RWPE2 (cell line): ENCODE results near the gene SETD4.

Source experiments
- ATAC-seq: fragments of 200-7000 bp; cut with Tn5 transposase; 3 replicates; pipeline ENCODE4 v1.9.1; 2021; ENCODE audit warnings: low read depth
- DNase-seq: peaks from one replicate; pipeline ENCODE4 v3.0.0-alpha.2; 2020; ENCODE audit warnings: low spot score
- H3K27ac ChIP-seq: fragments of 450-650 bp; 2 replicates; pipeline ENCODE4 v1.5.1; 2017; ENCODE audit warnings: mild to moderate bottlenecking; ENCODE audit not compliant: poor library complexity, severe bottlenecking
- H3K27me3 ChIP-seq: fragments of 250-450 bp; sonication (Bioruptor Pico); 2 replicates; pipeline ENCODE4 v1.5.1; 2021; ENCODE audit warnings: mild to moderate bottlenecking, moderate library complexity; ENCODE audit not compliant: insufficient read depth, poor library complexity, severe bottlenecking
- H3K36me3 ChIP-seq: fragments of 250-450 bp; sonication (Bioruptor Pico); 2 replicates; pipeline ENCODE4 v1.5.1; 2020; ENCODE audit warnings: low read depth, mild to moderate bottlenecking, moderate library complexity
- H3K4me1 ChIP-seq: fragments of 250-450 bp; sonication (Bioruptor Pico); 2 replicates; pipeline ENCODE4 v1.5.1; 2021; ENCODE audit warnings: mild to moderate bottlenecking, moderate library complexity; ENCODE audit not compliant: insufficient read depth, poor library complexity, severe bottlenecking
- H3K4me3 ChIP-seq: fragments of 250-450 bp; sonication (Bioruptor Pico); 2 replicates; pipeline ENCODE4 v1.5.1; 2021; ENCODE audit warnings: mild to moderate bottlenecking, moderate library complexity; ENCODE audit not compliant: severe bottlenecking
- H3K9me3 ChIP-seq: fragments of 250-450 bp; sonication (Bioruptor Pico); 2 replicates; pipeline ENCODE4 v1.5.1; 2021; ENCODE audit warnings: mild to moderate bottlenecking, moderate library complexity; ENCODE audit not compliant: severe bottlenecking
- CTCF ChIP-seq: fragments of 450-650 bp; IDR thresholded peaks from one replicate; pipeline ENCODE4 v1.5.1; 2017; ENCODE audit warnings: mild to moderate bottlenecking, moderate library complexity; ENCODE audit not compliant: poor library complexity, severe bottlenecking

SETD4 gene

DNA sequence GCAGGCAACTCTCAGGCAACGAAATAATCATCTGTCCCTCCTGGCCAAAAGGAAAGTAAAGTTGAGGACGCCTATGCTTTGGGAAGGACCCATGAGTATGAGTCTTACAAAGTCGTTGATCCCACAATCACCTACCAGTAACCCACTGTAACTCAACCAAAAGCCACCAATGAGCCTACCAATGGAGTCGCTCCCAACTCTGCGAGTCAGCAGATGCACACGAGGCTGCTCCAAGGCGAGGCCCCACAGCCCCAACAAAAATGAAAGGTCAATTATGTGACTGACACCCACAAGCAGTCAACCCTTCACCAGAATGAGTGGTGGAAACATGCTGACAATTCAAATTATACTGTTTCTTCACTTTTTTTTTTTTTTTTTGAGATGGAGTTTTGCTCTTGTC is 12.0 kb downstream of the SETD4 start:
- H3K27ac ChIP-seq, result no peak overlapping the region
- TF ChIP-seq CTCF, result no peak
- ATAC-seq, result no peak
- H3K4me1 ChIP-seq, result no peaks in the 10 kb centered on the region
- no peak overlapping the region for H3K4me3 ChIP-seq
- DNase-seq, result no peak
- no peaks in the 10 kb centered on the region for H3K9me3 ChIP-seq
- no peaks in the 10 kb centered on the region for H3K27me3 ChIP-seq
- peaks cover 85% of the 10 kb centered on the region for H3K36me3 ChIP-seq

- no peak overlapping the region for H3K27ac ChIP-seq
- no peaks in the 10 kb centered on the region for H3K4me1 ChIP-seq
- no peaks in the 10 kb centered on the region for H3K27me3 ChIP-seq
- H3K4me3 ChIP-seq, result no peak overlapping the region
- no peak for DNase-seq
- no peaks in the 10 kb centered on the region for H3K9me3 ChIP-seq
- no peak for ATAC-seq
- TF ChIP-seq CTCF, result no peak
- H3K36me3 ChIP-seq, result peaks cover 87% of the 10 kb centered on the region
These were observed 13.2 kb downstream of the SETD4 start for GRCh38 chr21:36047139-36047538.

GRCh38 chr21:36045993-36046392 is 14.3 kb downstream of the SETD4 start:
- DNase-seq (no peak), ATAC-seq (no peak)
- no peaks in the 10 kb centered on the region for H3K9me3 ChIP-seq
- no peak overlapping the region for H3K27ac ChIP-seq
- H3K27me3 ChIP-seq, result no peaks in the 10 kb centered on the region
- H3K4me1 ChIP-seq, result no peaks in the 10 kb centered on the region
- H3K36me3 ChIP-seq, result peaks cover 88% of the 10 kb centered on the region
- no peak overlapping the region for H3K4me3 ChIP-seq
- no peak for TF ChIP-seq CTCF

GRCh38 chr21:36044056-36044455 is 16.3 kb downstream of the SETD4 start:
- peaks cover 80% of the 10 kb centered on the region for H3K36me3 ChIP-seq

More at GRCh38 chr21:36044056-36044455, 16.3 kb downstream of the SETD4 start:
- Histone ChIP-seq H3K4me1 (no peaks in the 10 kb centered on the region), H3K4me3 (no peak overlapping the region), H3K27me3 (no peaks in the 10 kb centered on the region), H3K27ac (no peak overlapping the region), H3K9me3 (no peaks in the 10 kb centered on the region)
- ATAC-seq (0 out of 3 replicates have a peak, but pooled peaks have one; percentile 14), DNase-seq (no peak)
- TF ChIP-seq CTCF, result no peak
